CD4-positive, alpha-beta T cell treated with Interleukin-10 for 1 hour (primary cell): ENCODE results near the gene CDC42EP1.
"Not testable (repeated sequence)": the region's sequence is repeated elsewhere in the genome, so short reads cannot be mapped to it uniquely, and the experiment has no call there.

Experiments used
- DNase-seq: peaks from one replicate; pipeline ENCODE4 v3.0.0-alpha.2; 2020

Gene CDC42EP1

DNA sequence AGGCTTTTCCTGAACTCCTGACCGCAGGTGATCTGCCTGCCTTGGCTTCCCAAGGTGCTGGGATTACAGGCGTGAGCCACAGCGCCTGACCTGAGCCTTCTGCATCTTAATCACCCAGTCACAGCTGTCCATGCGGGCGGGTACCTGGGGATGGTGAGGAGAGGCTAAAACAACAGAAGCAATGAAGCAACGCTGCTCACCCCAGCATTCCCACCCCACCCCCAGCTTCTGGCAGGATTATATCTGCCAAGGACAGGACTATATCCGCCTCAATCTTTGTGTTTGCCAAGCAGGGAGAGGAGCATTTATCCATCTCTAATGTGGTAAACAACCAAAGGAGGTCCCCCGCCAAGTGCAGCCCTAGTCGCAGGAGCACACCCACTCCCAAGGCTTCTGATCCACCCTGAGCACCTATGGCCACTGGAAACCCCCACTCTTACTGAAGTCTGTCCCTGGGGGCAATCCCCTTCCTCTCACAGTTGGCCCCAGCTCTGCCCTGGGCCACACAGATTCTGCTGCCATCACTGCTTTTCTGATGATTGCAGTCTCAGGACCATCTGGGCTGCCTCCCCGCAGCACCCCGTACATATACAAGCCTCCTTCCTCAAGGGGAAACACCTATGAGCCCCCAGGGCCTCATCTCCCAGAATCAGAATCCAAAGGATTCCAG lies 28.4 kb downstream of the CDC42EP1 start:
- DNase-seq: no peak

DNA sequence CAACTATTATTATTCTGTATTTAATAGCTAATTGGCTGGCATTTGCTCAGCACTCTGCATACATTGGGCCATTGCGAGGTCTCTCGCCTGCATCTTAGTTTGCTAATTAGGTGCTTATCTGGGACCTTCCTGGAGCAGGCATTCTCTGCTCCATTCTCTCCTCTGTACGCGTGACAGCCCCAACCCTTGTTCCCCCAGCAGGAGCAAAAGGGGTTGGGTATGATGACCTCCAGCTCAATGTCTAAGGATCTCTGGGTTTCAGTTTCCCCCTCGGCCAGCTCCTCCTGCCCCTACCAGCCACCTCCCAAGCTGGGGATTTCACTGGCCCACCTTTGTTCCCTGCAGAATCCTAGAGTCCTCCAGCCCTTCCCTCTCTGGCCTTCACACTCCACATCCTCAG lies 29.4 kb downstream of the CDC42EP1 start:
- no peak for DNase-seq

DNA sequence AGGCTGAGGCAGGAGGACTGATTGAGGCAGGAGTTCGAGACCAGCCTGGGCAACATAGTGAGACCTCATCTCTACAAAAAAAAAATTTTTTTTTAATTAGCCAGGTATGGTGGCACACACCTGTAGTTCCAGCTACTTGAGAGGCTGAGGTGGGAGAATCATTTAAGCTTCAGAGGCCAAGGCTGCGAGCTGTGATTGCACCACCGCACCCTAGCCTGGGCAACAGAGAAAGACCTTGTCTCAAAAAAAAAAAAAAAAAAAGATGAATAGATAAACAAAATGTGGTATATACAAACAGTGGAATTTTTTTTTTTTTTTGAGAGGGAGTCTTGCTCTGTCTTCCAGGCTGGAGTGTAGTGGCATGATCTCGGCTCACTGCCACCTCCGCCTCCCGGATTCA lies 30.8 kb downstream of the CDC42EP1 start:
- not testable (repeated sequence) for DNase-seq

DNA sequence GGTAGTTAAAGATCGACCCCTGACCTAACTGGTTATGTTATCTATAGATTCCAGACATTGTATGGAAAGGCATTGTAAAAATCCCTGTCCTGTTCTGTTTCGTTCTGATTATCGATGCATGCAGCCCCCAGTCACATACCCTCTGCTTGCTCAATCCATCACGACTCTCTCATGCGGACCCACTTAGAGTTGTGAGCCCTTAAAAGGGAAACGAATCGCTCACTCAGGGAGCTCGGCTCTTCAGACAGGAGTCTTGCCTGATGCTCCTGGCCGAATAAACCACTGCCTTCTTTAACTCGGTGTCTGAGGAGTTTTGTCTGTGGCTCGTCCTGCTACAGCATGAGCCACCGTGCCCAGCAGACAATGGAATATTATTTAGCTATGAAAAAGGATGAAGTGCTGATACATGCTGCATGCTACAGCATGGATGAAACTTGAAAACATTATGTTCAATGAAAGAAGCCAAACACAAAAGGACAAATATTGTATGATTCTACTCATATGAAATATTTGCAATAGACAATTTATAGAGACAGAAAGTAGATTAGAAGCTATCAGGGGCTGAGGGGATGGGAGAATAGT lies 31.6 kb downstream of the CDC42EP1 start:
- DNase-seq: no peak

DNA sequence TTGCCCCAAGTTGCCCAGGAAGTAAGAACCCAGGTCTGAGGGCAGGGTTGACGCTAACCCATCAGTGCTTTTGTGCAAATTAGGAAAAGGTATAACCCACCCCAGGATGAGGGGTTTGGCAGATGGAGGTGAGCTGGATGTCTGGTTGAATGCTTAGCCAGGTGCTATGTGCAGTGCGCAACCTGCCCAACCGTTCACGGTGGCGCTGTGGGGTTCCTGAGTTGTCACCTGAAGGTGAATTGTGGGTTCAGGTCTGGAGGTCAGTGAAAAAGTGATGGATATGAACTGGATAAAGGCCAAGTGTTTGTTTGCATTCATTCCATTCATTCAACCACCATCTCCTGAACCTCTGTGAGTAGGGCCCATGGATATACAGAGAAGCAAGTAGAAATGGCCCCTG lies 34.0 kb downstream of the CDC42EP1 start:
- no peak for DNase-seq

DNA sequence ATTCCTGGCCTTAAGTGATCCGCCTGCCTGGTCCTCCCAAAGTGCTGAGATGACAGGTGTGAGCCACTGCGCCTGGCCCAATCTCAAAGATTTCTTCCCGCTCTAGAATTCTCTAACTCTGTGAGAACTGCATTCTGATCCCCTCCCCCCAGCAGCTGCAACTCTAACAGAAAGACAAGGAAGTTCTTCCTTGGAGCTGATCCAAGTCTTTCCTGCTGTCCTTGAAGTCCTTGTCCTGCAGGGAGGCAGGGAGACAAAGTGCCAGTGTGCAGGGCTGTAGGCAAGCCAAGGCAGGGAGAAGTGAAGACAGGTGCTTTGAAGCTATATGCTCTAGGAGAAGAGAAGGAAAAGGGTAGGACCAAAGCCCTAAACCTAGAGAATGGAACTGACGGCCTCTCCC lies 38.9 kb downstream of the CDC42EP1 start:
- no peak for DNase-seq

DNA sequence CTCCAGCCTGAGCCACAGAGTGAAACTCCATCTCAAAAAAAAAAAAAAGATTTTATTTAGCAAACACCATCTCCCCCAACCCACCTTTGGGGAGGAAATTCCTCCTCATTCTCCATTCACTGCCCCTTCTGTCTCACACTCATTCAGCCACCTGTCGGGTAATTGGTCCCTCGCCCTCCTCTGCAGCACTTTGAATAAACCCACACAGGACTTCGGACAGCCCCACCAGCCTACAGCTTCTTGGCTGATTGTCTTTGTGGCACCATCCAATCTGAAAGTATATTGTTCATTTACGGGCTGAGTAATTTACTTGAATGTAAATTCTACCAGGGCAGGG lies 40.9 kb downstream of the CDC42EP1 start:
- no peak for DNase-seq

DNA sequence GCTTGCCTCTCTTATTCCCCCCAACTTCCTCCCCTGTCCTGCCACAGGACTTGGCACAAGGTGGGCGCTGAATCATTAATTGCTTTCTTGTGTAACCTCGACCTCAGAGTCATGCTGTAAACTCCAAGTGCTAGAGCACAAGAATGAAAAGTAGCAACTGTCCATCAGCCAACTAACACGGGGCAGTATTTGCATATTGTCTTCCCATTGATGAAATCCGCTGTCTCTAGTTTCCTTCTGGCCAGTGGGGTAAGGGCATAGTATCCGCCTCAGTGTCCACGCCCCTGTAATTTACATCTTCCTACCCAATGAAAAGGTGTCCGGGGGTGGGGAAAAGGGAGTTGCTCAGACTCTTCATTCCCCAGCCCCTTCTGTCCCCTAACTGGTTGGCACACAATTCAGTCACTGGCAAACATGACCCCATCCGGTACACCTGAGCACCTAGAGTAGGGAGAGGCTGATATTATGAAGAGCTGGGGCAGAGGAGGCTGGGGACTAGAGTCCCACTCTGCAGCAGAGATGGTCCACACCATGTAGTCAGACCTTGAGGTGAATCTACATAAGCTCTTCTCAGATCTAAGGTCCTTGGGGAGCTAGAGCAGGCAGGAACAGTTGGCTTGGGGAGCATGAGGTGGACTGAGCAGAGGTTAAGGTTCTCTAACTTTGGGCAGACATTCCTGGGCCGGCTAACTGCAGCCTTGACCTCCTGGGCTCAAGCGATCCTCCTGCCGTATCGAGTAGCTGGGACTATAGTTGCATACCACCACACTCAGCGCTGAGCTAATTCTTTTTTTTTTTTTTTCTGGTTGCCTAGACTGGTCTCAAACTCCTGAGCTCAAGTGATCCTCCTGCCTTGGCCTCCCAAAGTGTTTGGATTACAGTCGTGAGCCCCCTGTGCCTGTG lies 41.5 kb downstream of the CDC42EP1 start:
- no peak for DNase-seq

DNA sequence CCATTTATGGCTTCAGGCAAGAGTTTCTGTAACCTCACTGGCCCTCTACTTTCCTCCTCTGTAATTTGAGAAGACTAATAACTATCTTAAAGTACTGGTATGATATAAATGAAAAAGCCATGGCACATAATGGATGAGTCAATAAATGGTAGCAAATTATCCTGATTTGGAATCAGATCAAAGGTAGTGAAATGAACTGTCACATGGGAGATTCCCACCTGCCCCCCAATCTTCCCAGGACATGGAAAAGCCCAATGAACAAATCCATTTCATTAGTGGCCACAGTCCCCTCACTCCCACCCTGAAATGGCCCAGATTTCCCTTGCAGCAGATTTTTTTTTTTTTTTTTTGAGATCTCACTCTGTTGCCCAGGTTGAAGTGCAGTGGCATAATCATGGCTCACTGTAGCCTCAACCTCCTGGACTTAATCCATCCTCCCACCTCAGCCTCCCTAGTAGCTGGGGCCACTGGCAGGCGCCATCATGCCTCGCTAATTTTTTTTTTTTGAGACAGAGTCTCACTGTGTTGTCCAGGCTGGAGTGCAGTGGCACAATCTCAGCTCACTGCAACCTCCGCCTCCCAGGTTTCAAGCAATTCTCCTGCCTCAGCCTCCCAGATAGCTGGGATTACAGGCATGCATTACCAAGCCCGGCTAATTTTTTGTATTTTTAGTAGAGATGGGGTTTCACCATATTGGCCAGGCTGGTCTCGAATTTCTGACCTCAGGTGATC lies 42.4 kb downstream of the CDC42EP1 start:
- DNase-seq: not testable (repeated sequence)

DNA sequence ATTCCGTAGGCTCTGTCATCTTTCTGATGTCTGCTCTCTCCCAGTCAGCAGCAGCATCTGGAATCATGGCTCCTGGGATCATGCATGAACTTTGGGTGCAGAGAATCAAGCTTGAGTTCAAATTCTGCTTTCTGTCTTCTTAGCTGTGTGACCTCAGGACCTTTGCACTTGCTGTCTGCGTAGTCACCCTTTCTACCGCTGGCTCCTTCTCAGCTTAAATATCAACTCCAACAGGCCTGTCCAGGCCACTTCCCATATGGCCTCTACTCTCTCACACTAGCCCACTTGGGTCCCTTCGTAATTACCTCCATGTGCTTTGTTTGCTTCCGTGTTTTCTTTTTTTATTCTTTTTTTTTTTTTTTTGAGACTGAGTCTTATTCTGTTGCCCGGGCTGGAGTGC lies 43.8 kb downstream of the CDC42EP1 start:
- DNase-seq: no peak

DNA sequence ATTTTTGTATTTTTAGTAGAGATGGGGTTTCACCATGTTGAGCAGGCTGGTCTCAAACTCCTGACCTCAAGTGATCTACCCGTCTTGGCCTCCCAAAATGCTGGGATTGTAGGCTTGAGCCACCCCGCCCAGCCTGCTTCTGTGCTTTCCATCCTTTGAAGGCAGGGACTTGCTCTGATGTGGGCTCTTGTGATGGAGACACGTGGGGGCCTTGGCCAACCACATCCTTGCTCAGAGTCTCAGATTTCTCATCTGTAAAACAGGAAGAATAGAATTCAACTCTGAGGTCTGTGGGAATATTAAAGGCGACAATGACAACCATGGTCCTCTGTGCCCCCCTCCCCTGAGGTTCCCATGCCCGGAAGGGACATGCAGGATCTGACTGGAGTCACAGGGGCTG lies 44.6 kb downstream of the CDC42EP1 start:
- DNase-seq: peak; percentile 74

DNA sequence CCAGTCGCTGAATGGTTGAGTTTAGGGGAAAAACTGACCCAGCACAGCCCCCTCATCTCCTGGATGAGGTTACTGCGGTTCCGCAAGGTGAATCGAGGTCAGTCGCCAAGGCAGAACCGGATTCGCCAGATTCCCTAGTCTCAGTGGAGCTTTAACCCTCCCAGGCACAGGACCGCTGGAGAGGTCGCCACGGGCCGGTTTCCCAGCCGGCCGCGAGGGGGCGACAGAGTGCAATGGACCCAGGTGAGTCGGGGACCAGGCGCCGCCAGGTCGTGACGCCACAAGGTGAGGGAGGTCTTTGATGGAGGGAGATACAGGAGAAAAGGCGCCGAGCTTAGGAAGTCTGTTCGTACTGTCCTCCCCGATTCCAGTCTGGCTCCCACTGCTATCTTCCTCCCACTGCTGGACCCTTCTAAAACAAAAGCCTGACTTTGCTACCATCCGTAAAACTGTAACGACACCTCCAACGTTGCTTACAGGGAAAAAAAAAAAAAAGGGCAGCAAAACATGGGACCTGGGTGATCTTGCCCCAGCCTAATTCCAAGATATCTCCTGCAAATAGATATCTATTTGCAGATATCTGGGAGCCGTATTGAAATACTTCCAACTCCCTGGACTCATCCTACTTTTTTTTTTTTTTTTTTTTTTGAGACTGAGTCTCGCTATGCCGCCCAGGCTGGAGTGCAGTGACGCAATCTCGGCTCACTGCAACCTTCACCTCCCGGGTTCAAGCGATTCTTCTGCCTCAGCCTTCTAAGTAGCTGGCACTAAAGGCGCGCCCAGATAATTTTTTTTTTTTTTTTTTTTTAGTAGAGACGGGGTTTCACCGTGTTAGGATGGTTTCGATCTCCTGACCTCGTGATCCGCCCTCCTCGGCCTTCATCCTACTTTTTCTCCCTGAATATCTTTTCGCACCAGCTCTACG lies 47.0 kb downstream of the CDC42EP1 start:
- peak; percentile 91 for DNase-seq

DNA sequence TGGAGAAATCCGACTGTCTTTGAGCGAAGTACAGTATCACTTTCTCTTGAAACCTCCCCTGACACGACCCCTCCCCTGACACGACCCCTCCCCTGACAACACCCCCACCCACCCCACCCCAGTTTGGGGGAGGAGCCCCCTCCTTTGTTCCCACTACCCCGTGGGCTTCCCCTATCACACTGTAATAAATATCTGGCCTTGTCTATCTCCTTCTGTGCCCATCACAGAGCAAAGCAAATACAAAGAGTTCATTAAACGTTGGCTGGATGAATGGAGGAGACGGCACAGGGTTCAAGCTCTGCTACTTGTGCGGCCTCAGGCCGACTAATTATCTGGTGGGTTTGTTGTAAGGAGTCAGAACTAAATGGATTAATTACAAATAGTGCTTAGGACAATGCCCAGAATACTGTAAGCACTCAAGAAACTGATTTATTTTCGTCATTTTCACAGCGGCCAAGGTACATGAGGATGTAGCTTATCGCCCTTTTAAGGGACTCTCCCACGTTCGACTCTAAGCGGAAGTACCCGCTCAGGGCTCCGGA lies 47.7 kb downstream of the CDC42EP1 start:
- no peak for DNase-seq

DNA sequence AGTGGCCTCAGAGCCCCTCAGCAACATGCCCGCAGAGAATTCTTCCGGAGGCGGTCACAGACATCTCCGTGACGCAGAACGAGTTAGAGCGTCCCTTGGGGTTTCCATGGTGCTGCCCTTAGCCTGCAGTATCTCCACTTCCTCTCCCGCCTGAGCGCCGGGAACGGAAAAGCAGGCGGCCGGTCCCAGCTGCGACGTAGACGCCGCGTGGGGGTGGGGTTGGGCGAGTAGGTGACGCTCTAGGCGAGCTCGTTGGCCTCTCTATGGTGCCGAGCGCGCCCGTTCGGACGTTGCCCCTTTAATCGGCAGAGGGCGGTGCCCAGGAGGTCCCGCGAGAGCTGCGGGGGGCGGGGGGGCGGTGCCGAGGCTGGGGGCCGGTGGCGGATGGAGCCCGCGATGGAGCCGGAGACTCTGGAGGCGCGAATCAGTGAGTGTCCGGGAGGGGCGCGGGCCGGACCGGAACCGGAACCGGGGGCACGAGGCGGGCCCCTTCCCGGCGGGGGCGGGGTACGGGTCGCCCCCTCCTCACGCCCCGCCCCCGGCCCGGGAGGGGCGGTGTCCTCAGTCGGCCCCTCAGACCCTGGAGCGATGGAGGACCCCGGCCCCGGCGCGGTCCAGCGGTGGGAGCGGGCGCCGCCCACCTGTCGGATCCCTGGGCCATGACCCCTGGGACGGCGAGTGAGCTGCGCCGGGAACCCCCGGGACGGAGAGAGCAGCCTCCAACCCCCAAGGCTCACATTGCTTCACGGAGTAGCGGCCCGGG lies 48.4 kb downstream of the CDC42EP1 start, which contains the start of gene GGA1:
TSS of gene GGA1 (plus strand) at position 358 of the 763 bp plus-strand sequence. CDS start at position 385, 27 bp downstream.
- peak; percentile 98 for DNase-seq

DNA sequence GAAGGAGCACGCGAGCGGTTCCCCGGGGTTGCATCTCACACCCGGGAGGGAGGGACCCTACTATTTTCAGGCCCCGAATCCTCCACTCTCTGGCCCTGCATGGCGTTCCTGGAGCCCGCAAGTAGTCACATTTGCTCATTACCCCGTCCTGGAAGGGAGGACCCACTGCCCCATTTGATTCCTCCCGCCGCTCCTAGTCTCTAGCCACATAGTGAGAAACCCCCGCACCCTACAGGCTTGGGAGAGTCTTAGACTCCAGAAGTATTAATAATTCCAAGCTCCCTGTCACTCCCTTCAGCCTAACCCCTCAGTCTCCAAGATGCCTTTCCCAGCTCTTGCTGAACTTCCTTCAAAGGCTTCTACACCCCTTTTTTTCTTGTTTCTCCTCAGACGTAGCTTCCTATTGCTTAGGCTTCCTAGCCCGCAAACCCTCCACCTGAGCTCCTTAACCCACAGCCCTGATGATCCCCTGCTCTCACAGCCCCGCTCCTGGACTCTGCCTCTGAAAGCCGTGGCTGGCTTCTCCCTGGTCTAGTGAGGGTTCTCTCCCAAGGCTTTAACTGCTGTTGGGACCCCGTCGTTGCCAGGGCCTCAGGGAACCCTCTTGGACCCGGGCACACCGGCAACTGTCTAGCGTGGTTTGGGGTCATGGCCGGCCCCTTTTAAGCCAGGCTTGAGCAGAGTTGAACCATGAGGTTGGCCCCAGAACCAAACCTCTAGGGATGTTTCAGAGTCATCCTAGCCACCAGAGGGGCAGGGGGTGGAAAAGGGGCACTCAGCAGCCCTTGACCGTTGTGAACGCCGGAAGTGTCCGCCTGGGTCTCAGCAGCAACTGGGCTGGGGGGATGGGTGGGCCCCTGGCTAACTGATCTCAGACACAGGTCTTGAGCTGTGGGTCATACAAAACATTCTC lies 49.2 kb downstream of the CDC42EP1 start:
- DNase-seq: no peak

DNA sequence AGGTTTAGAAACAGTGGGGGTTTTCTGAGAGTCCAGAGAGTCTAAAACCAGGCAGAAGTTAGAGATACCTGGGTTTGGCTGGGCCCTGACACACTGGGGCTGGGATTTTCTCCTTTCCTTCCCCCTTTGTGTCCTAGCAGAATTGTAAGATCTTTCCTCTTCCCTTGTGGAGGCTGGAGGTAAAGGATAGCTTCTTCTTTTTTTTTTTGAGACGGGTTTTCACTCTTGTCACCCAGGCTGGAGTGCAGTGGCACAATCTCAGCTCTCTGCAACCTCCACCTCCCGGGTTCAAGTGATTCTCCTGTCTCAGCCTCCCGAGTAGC lies 49.8 kb downstream of the CDC42EP1 start:
- not testable (repeated sequence) for DNase-seq

DNA sequence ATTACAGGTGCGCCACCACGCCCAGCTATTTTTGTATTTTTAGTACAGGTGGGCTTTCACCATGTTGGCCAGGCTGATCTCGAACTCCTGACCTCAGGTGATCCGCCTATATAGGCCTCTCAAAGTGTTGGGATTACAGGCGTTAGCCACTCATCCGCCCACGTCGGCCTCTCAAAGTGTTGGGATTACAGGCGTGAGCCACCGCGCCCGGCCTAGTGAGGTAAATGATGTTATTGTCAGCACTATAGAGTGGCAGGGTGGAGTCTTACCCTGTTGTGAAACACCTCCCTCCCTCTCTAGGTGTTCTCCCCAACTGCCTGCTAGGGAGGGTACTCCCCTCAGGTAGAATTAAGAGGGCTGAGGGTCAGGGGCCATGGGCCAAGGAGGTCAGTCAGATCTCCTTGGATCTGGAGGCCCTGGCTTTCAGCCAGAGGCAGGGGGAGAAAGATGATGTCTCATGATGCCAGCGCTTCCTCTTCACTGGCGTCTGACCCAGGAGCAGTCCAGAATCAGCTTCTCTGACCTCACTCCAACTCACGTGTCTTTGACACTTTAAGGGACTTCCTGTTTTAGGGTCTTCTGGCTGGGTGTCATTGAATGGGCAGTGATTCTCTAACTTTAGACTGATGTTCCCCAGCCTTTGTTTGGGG lies 50.3 kb downstream of the CDC42EP1 start:
- no peak for DNase-seq

DNA sequence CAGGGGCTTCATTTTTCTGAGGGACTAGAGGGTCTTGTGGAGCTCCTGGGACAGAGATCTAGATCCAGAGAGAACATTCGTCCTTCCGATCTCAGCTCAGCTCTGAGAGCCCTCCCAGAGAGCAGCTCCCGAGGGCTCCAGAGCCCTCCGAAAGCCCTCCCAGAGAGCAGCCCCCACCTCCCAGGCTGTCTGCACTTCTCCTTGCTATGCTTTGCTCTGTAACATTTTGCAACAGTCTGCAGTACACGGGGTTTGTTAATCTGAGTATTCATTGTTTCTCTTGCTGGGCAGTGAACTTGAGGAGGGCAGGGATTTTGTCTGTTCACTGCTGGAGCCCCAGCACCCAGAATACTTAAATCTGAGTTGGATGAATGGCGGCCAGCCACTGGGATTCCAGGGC lies 50.9 kb downstream of the CDC42EP1 start:
- no peak for DNase-seq
